Subcutaneous abdominal adipose tissue (tissue), 5 donors: ENCODE data around the gene RPS19.

Source experiments
- H3K27ac ChIP-seq: one replicate; pipeline ENCODE4 v1.7.0; 2013; ENCODE audit warnings: low read depth, mild to moderate bottlenecking, inconsistent platforms, low read length, moderate library complexity
- H3K27me3 ChIP-seq, 5 donors: one replicate each; pipeline ENCODE4 v1.7.0; 2013; ENCODE audit warnings: low read length in 5 of 5, inconsistent platforms in 1 of 5; ENCODE audit not compliant: control insufficient read depth in 5 of 5, insufficient read depth in 4 of 5
- H3K36me3 ChIP-seq, 5 donors: one replicate each; pipeline ENCODE4 v1.7.0; 2013; ENCODE audit warnings: low read length in 5 of 5; ENCODE audit not compliant: control insufficient read depth in 5 of 5, insufficient read depth in 5 of 5
- H3K4me1 ChIP-seq, 5 donors: one replicate each; pipeline ENCODE4 v1.7.0; 2013; ENCODE audit warnings: low read length in 5 of 5, mild to moderate bottlenecking in 3 of 5, moderate library complexity in 1 of 5; ENCODE audit not compliant: control insufficient read depth in 5 of 5, insufficient read depth in 5 of 5
- H3K4me3 ChIP-seq, 5 donors: one replicate each; pipeline ENCODE4 v1.7.0; 2013; ENCODE audit warnings: low read length in 5 of 5, low read depth in 1 of 5
- H3K9ac ChIP-seq, 5 donors: one replicate each; pipeline ENCODE4 v1.7.0; 2013; ENCODE audit warnings: low read length in 5 of 5, mild to moderate bottlenecking in 4 of 5, moderate library complexity in 3 of 5
- H3K9me3 ChIP-seq, 5 donors: one replicate each; pipeline ENCODE4 v1.7.0; 2013; ENCODE audit warnings: low read length in 5 of 5; ENCODE audit not compliant: control insufficient read depth in 5 of 5
- donor health status: healthy.
- donor health status: healthy.
- donor health status: healthy.
- donor health status: healthy.
- donor health status: healthy.

The RPS19 gene

GRCh38 chr19:41853344-41853743 is 6.7 kb upstream of the RPS19 start:
- no peaks in the 10 kb centered on the region for H3K4me1 ChIP-seq
- H3K9ac ChIP-seq, result no peak overlapping the region
- no peaks in the 10 kb centered on the region for H3K36me3 ChIP-seq
- peaks cover 0 to 8% (median 5%) of the 10 kb centered on the region in 5 donors for H3K27me3 ChIP-seq
- no peaks in the 10 kb centered on the region for H3K9me3 ChIP-seq
- H3K27ac ChIP-seq, result no peak overlapping the region
- H3K4me3 ChIP-seq, result no peak overlapping the region

DNA sequence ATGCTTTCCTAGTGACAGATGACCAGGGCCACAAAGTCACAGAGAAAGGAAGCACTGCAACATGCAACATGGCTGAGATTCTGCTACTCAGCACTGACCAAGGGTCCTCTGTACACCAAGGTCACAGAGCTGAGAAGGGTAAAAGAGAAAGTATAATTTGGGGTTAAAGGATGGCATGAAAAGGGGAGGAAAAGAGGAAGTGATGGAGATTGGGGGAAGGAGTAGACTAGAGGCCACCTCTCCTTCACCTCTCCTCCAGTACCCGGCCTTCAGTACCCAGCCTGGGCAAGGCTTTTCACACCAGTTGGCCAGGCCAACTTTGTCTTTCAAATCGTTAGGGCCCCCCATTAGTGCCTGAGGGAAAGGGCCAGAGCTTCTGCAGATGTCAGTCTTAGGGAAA is 6.3 kb upstream of the RPS19 start:
- H3K9me3 ChIP-seq, result no peaks in the 10 kb centered on the region

DNA sequence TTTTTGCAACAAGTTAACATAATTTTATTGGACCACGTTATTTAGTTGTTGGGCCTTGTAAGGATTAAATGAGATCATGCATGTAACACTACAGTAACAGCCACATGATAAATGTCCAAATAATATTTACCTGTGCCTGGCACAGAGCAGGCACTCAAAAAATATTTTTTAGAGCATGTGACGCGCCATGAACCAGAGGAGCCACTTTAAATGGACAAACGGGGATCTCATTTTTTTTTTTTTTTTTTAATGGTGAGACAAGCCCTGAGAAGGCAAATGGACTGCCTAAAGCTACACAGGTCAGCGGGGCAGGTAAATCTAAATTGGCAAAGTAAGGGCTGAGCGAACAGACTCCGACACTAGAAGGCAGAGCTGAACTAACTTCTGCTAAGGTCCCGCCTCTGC is 840 bp upstream of the RPS19 start:
- peak overlapping the region; percentile 52 to 98 (median 82) for H3K4me3 ChIP-seq
- peak overlapping the region; percentile 48 to 95 (median 68) for H3K9ac ChIP-seq
- peaks cover 0 to 3% (median 0%) of the 10 kb centered on the region in 5 donors for H3K27me3 ChIP-seq
- no peaks in the 10 kb centered on the region for H3K9me3 ChIP-seq
- H3K36me3 ChIP-seq, result peaks cover 0 to 31% (median 27%) of the 10 kb centered on the region in 5 donors
- H3K4me1 ChIP-seq, result peaks cover 14 to 40% (median 37%) of the 10 kb centered on the region in 5 donors
- H3K27ac ChIP-seq, result peak overlapping the region; percentile 18

More for the DNA sequence above, 6.3 kb upstream of the RPS19 start:
- H3K4me3 ChIP-seq, result no peak overlapping the region
- H3K36me3 ChIP-seq, result no peaks in the 10 kb centered on the region
- H3K4me1 ChIP-seq, result no peaks in the 10 kb centered on the region
- peaks cover 0 to 8% (median 5%) of the 10 kb centered on the region in 5 donors for H3K27me3 ChIP-seq
- H3K27ac ChIP-seq, result no peak overlapping the region
- H3K9ac ChIP-seq, result peak overlapping the region in 1 of 5 donors; percentile 14

GRCh38 chr19:41860419-41861115 is 512 bp downstream of the RPS19 start:
- Histone ChIP-seq H3K4me3 (peak overlapping the region; percentile 82 to 98 (median 92)), H3K27me3 (peaks cover 0 to 3% (median 0%) of the 10 kb centered on the region in 5 donors), H3K4me1 (peaks cover 14 to 41% (median 37%) of the 10 kb centered on the region in 5 donors), H3K36me3 (peaks cover 0 to 44% (median 39%) of the 10 kb centered on the region in 5 donors), H3K9me3 (no peaks in the 10 kb centered on the region), H3K9ac (peak overlapping the region; percentile 73 to 100 (median 96)), H3K27ac (peak overlapping the region; percentile 96)

DNA sequence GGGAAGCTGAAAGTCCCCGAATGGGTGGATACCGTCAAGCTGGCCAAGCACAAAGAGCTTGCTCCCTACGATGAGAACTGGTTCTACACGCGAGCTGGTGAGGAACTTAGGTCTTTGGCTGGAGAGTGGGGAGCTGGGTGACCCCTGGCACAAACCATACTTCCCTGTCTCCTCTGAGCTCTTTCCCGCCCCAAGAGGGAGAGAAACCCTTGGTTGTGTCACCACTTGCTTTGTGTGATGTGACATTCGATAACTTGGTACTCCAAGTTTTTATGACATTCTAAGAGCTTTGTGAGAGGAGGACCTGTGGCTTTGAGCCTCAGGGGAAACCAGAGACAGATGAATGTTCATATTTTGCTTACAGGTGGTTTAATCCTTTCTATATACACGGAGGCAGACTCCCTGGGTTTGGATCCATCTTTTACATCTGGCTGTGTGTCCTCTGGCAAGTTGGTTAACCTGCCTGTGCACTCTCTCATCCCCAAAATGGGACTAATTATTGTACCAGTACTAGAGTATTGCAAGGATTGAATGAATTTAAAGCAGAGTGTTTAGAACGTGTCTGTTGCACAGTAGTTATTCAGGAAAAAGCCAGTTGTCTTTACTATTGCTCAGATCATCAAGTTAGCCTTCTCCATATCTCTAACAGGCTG is 1.2 kb downstream of the RPS19 start:
- peaks cover 14 to 42% (median 37%) of the 10 kb centered on the region in 5 donors for H3K4me1 ChIP-seq
- peak overlapping the region; percentile 96 for H3K27ac ChIP-seq
- peak overlapping the region; percentile 82 to 98 (median 92) for H3K4me3 ChIP-seq
- no peaks in the 10 kb centered on the region for H3K9me3 ChIP-seq
- H3K36me3 ChIP-seq, result peaks cover 0 to 44% (median 40%) of the 10 kb centered on the region in 5 donors
- peak overlapping the region; percentile 73 to 100 (median 96) for H3K9ac ChIP-seq
- H3K27me3 ChIP-seq, result peaks cover 0 to 3% (median 0%) of the 10 kb centered on the region in 5 donors

DNA sequence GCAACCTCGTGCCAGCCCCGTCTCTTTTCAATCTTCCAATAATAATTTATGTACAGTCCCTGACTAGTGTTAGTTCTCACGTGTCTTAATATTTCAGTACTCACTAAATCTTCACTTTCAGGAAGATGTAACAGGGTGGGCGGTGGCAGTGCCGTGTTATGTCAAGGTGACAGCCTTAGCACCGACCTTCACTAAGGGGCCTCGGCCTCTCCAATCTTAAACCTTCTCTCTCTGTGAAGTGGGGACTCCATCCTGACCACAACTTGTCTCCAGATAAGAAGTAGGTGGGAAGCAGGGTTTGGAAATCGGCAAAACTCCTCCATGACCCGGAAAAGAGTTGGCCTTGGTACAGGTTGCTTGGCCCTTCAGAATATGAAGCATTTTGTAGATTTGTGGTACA is 1.8 kb downstream of the RPS19 start:
- peak overlapping the region in 2 of 5 donors; percentile 8 to 82 for H3K4me3 ChIP-seq

DNA sequence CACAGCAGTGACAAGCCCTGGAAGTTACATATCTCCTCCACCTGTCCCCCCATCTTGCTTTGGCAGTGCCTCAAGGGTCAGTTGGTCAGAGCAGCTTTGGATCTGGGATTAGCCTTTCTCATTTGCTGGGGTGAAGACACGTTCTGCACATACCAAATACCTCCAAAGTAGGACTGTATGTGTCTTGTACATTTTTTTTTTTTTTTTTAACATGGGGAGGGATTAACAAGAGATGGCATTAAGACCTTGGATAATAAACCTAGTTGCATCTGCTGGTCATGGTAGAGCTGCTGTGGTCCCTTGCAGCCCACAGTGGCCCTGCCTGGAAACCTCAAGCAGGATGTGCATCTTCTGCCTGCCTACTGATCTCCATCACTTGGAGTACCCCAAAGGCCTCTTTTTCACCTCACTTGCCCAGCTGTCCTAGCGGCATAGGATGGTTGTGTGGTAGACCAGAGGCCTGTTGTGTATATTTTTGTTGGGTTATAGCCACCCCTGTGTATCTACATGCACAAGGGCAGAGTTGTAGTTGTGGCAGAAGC is 2.5 kb downstream of the RPS19 start:
- Histone ChIP-seq H3K27me3 (peaks cover 0 to 3% (median 0%) of the 10 kb centered on the region in 5 donors), H3K9me3 (no peaks in the 10 kb centered on the region), H3K4me3 (no peak overlapping the region), H3K4me1 (peaks cover 14 to 45% (median 37%) of the 10 kb centered on the region in 5 donors), H3K36me3 (peaks cover 0 to 45% (median 44%) of the 10 kb centered on the region in 5 donors), H3K9ac (peak overlapping the region in 2 of 5 donors; percentile 59 to 62), H3K27ac (peak overlapping the region; percentile 6)

More for the DNA sequence above, 1.8 kb downstream of the RPS19 start:
- no peaks in the 10 kb centered on the region for H3K9me3 ChIP-seq
- peak overlapping the region in 2 of 5 donors; percentile 96 to 98 for H3K9ac ChIP-seq
- H3K36me3 ChIP-seq, result peaks cover 0 to 45% (median 42%) of the 10 kb centered on the region in 5 donors
- H3K27ac ChIP-seq, result peak overlapping the region; percentile 6
- H3K4me1 ChIP-seq, result peaks cover 14 to 45% (median 37%) of the 10 kb centered on the region in 5 donors
- peaks cover 0 to 3% (median 0%) of the 10 kb centered on the region in 5 donors for H3K27me3 ChIP-seq

DNA sequence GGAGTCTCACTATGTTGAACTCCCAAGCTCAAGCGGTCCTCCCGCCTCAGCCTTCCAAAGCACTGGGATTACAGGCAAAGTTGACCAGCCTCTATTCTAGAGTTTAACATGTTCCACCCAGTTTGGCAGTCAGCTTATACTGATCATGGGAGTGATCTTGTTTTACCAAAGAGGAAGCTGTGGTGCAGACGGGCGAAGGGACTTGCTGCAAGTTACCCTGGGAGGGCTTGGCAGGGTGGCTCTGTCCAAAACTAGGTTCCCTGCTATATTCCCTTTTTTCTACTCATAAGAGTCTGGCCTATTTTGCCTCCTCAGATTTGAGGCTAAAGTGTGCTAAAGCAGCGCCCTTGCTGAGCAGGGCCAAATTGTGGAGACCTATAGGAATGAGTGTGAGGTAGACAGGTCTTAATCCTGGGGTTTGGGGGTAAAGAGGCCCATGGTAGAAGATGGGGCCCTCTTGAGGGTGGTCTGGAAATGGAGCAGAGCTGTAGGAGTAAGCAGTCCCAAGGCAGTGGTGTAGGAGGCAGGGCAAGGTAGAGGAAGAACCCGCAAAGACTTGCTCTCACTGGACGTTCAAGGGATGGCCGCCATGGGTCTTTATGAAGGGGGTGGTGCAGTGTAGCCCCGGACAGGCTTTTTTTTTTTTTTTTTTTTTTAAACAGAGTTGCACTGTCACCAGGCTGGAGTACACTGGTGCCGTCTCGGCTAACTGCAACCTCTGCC is 3.3 kb downstream of the RPS19 start:
- no peaks in the 10 kb centered on the region for H3K9me3 ChIP-seq
- H3K4me3 ChIP-seq, result no peak overlapping the region
- peak overlapping the region in 3 of 5 donors; percentile 28 to 62 (median 41) for H3K9ac ChIP-seq
- peaks cover 14 to 45% (median 37%) of the 10 kb centered on the region in 5 donors for H3K4me1 ChIP-seq
- H3K27me3 ChIP-seq, result peaks cover 0 to 3% (median 0%) of the 10 kb centered on the region in 5 donors
- H3K36me3 ChIP-seq, result peaks cover 0 to 53% (median 48%) of the 10 kb centered on the region in 5 donors
- H3K27ac ChIP-seq, result no peak overlapping the region

GRCh38 chr19:41864374-41864773 is 4.3 kb downstream of the RPS19 start:
- H3K27ac ChIP-seq, result no peak overlapping the region
- H3K27me3 ChIP-seq, result peaks cover 0 to 3% (median 0%) of the 10 kb centered on the region in 5 donors
- H3K4me1 ChIP-seq, result peaks cover 14 to 41% (median 32%) of the 10 kb centered on the region in 5 donors
- H3K4me3 ChIP-seq, result no peak overlapping the region
- H3K9ac ChIP-seq, result peak overlapping the region in 1 of 5 donors; percentile 14
- peaks cover 0 to 63% (median 58%) of the 10 kb centered on the region in 5 donors for H3K36me3 ChIP-seq
- no peaks in the 10 kb centered on the region for H3K9me3 ChIP-seq
